H1 (cell line): ENCODE results near the gene WSCD1. TPM values are rescaled to one million over a fixed set of nuclear protein-coding genes. Genes with fewer than 3 reads are reported as not detected.

Experiments used
- CEBPB ChIP-seq: IDR thresholded peaks from 2 replicates; pipeline ENCODE4 v1.6.1; 2012; ENCODE audit warnings: low read depth, low read length
- CHD1 ChIP-seq: IDR thresholded peaks from 2 replicates; pipeline ENCODE4 v1.6.1; 2012; ENCODE audit warnings: low read depth, low read length, improper control_type of control experiment
- CHD7 ChIP-seq: fragments of 300-600 bp; sonication (generic); IDR thresholded peaks from 2 replicates; pipeline ENCODE4 v1.7.1; 2012; ENCODE audit warnings: low read length, moderate library complexity, mild to moderate bottlenecking, inconsistent platforms; ENCODE audit not compliant: insufficient replicate concordance
- SP2 ChIP-seq: IDR thresholded peaks from 2 replicates; pipeline ENCODE4 v1.6.1; 2012; ENCODE audit warnings: mild to moderate bottlenecking, low read length, inconsistent platforms
- polyA plus RNA-seq, 7 experiments: library from polyadenylated mRNA; depleted of rRNA in 3 of 7; stranded (reverse) in 5 of 7; unstranded in 2 of 7; fragments of >200 nt in 5 of 7; fragments of 200-250 nt in 2 of 7; gene quantifications; 1 replicate in 5 of 7; 2 replicates in 1 of 7; 4 replicates in 1 of 7; pipeline versions ENCODE4 v1.2.1 to v1.2.3, GENCODE V29; 2011 to 2013; ENCODE audit warnings: missing spikeins in 2 of 7, mixed read lengths in 2 of 7
- total RNA-seq: library from RNA; stranded (reverse); fragmentation: NEBNext Ultra II Directional; extraction: Animal tissue kit (Norgen Biotek cat#: 25700); gene quantifications from 2 replicates; pipeline ENCODE4 v1.2.1, GENCODE V29; 2021

WSCD1 gene
- total and polyA plus RNA-seq, 2 of the 8 experiments (the other 6 are each of a cell fraction or from before 2014, with no cell fraction given), result 21.9 to 39.0 TPM

GRCh38 chr17:6120351-6120750, 50.2 kb downstream of the WSCD1 start (continued):
- no peak for TF ChIP-seq CHD7
- no peak for TF ChIP-seq CEBPB
- no peak for TF ChIP-seq CHD1
- TF ChIP-seq SP2, result no peak
